Thoracic aorta (tissue), 2 donors: ENCODE measurements around the gene BEND7. TPM values are rescaled to one million over a fixed set of nuclear protein-coding genes. Genes with fewer than 3 reads are reported as not detected.

ENCODE experiments used
- ATAC-seq: fragments of 150-250 bp; one replicate; pipeline ENCODE4 v1.8.0; 2017; ENCODE audit warnings: low read depth; ENCODE audit not compliant: insufficient number of reproducible peaks, low FRiP score
- DNase-seq: peaks from one replicate; pipeline ENCODE4 v3.0.0-alpha.2; 2020; ENCODE audit warnings: low spot score
- H3K27ac ChIP-seq, 2 donors: fragments of 200-600 bp; sonication (generic); 1 replicate in 1 of 2; 2 replicates in 1 of 2; pipeline ENCODE4 v1.5.1; 2016; ENCODE audit warnings: mild to moderate bottlenecking in 2 of 2, moderate library complexity in 2 of 2
- H3K27me3 ChIP-seq: fragments of 200-600 bp; sonication (generic); replicated peaks from 2 replicates; pipeline ENCODE4 v1.6.0; 2016; ENCODE audit warnings: mild to moderate bottlenecking; ENCODE audit not compliant: insufficient read depth
- H3K36me3 ChIP-seq: fragments of 200-600 bp; sonication (generic); one replicate; pipeline ENCODE4 v1.5.1; 2016
- H3K4me1 ChIP-seq, 2 donors: fragments of 200-600 bp; sonication (generic); 1 replicate in 1 of 2; 2 replicates in 1 of 2; pipeline versions ENCODE4 v1.5.1 to v1.6.0; 2016; ENCODE audit warnings: low read depth in 2 of 2, mild to moderate bottlenecking in 1 of 2; ENCODE audit not compliant: control insufficient read depth in 1 of 2
- H3K4me3 ChIP-seq: fragments of 200-600 bp; sonication (generic); 2 replicates; pipeline ENCODE4 v1.5.1; 2016; ENCODE audit warnings: mild to moderate bottlenecking
- H3K9me3 ChIP-seq: fragments of 200-600 bp; sonication (generic); 2 replicates; pipeline ENCODE4 v1.5.1; 2016
- CTCF ChIP-seq: fragments of 200-600 bp; sonication (generic); IDR thresholded peaks from one replicate; pipeline ENCODE4 v1.5.1; 2019; ENCODE audit warnings: antibody characterized with exemption
- total RNA-seq, 2 donors: library from RNA; depleted of rRNA; stranded (reverse); fragments of >200 nt; gene quantifications; one replicate each; pipeline versions ENCODE4 v1.1.0 to v1.2.3, GENCODE V29; 2016

Gene BEND7
- total RNA-seq, 2 donors from 2014 or later: 15.3 to 38.5 TPM

DNA sequence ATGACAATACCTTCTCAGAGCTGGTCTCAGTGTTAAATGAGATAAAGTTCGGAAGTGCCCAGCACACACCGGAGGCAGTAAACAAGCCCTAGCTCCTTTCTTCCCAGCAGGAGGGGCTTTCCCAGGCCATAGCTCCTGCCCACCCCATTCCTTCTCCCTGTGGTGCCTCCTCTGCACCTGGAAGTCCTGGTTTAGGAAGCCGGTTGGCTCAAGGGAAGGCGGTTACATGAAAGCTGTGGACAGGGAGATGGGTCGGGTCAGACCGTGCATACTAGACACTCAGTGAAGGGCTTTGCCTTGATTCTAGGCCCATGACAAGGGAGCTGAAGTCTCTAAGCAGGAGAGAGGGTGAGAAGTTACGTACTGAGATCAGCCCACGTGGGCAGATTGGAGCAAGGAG lies 8.6 kb downstream of the BEND7 start:
- no peak overlapping the region for H3K4me3 ChIP-seq
- no peaks in the 10 kb centered on the region for H3K9me3 ChIP-seq
- H3K4me1 ChIP-seq: no peaks in the 10 kb centered on the region
- DNase-seq: no peak
- ATAC-seq: no peak
- no peaks in the 10 kb centered on the region for H3K36me3 ChIP-seq
- H3K27ac ChIP-seq: no peak overlapping the region
- no peak for TF ChIP-seq CTCF
- no peaks in the 10 kb centered on the region for H3K27me3 ChIP-seq

GRCh38 chr10:13518076-13518692 lies 10.6 kb downstream of the BEND7 start:
- Histone ChIP-seq H3K27ac (no peak overlapping the region), H3K4me1 (peaks cover 0 to 1% of the 10 kb centered on the region in 2 donors), H3K27me3 (no peaks in the 10 kb centered on the region), H3K9me3 (no peaks in the 10 kb centered on the region), H3K36me3 (no peaks in the 10 kb centered on the region), H3K4me3 (no peak overlapping the region)
- DNase-seq (no peak), ATAC-seq (no peak)
- TF ChIP-seq CTCF: no peak

DNA sequence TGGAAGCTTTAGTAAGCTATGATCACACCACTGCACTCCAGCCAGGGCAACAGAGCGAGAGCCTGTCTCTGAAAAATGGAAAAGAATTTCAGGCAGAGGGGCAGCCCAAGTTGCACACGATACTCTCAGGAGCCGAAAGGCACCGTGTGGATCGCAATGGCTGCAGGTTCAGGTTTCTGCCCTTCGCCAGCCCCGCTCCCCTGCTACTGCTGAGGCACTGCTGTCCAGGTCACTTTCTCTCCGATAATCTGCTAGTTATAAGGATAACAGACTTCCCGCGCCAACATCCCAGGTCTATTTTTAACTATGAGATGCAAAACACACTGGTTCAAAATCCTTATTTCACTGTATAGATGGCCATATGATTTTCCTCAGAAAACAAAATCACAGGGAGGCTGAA lies 11.1 kb downstream of the BEND7 start:
- H3K27ac ChIP-seq: no peak overlapping the region

GRCh38 chr10:13516176-13516575 lies 12.6 kb downstream of the BEND7 start:
- Histone ChIP-seq H3K27ac (no peak overlapping the region), H3K4me3 (no peak overlapping the region), H3K4me1 (peaks cover 0 to 6% of the 10 kb centered on the region in 2 donors), H3K27me3 (no peaks in the 10 kb centered on the region), H3K36me3 (no peaks in the 10 kb centered on the region), H3K9me3 (no peaks in the 10 kb centered on the region)
- DNase-seq: no peak
- ATAC-seq: no peak
- TF ChIP-seq CTCF: no peak

More for the DNA sequence above, 11.1 kb downstream of the BEND7 start:
- no peak for TF ChIP-seq CTCF
- no peak for ATAC-seq
- H3K4me1 ChIP-seq: peaks cover 0 to 6% of the 10 kb centered on the region in 2 donors
- no peak for DNase-seq
- no peaks in the 10 kb centered on the region for H3K36me3 ChIP-seq
- no peaks in the 10 kb centered on the region for H3K27me3 ChIP-seq
- H3K9me3 ChIP-seq: no peaks in the 10 kb centered on the region
- H3K4me3 ChIP-seq: no peak overlapping the region

DNA sequence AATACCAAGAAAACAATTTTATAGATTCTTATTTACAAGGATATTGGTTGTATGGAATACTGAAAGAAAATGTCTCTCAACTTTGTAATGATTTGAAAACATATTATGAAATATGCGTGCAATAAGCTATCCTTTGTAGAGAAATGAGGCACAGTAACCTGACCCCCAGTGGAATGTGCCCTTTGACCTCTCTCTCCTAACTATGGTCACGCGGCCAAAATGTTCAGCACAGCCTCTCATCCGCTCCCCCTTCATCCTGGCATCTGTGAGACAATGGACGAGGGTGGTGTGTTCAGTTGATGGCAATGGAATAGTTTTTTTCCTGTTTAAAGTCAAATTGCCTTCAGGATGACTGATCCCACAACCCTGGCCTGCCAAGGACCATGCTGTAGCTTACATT lies 13.3 kb downstream of the BEND7 start:
- ATAC-seq (no peak), DNase-seq (no peak)
- Histone ChIP-seq H3K9me3 (no peaks in the 10 kb centered on the region), H3K36me3 (no peaks in the 10 kb centered on the region), H3K27me3 (no peaks in the 10 kb centered on the region), H3K4me3 (no peak overlapping the region), H3K27ac (no peak overlapping the region), H3K4me1 (peaks cover 0 to 6% of the 10 kb centered on the region in 2 donors)
- no peak for TF ChIP-seq CTCF
